GM23248 (cell line): Measurements from ENCODE around the gene HDAC7.

Experiments used
- EZH2 ChIP-seq: fragments of 200-600 bp; sonication (generic); IDR thresholded peaks from 2 replicates; pipeline ENCODE4 v1.6.1; 2018; ENCODE audit warnings: antibody characterized with exemption, mild to moderate bottlenecking; ENCODE audit not compliant: insufficient read depth, poor library complexity, severe bottlenecking
- EZH2phosphoT487 ChIP-seq: fragments of 200-600 bp; sonication (generic); IDR thresholded peaks from 2 replicates; pipeline ENCODE4 v1.6.1; 2018; ENCODE audit warnings: antibody characterized with exemption, moderate library complexity, mild to moderate bottlenecking, low read depth; ENCODE audit not compliant: insufficient read depth

DNA sequence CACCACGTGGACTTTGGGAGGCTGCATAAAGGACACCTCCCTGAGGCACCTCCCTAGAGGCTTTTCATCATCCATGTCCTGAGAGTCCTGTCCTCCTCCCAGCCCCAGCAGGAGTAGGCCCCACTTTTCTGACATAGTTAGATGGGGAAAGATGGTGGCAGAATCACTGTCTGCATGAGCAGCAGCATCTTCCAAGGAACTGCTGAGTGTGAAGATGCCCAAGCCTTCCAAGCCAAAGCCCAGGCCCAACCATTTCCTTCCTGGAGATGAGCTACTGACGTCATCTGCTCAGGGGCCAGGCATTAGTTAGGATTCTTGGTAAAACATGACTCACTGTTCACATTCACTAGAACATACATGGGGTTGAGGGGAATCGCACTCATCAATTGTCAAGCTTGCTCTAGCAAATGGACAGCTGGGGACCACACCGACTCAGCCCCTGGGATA lies 47.8 kb upstream of the HDAC7 start:
- TF ChIP-seq EZH2: no peak
- no peak for TF ChIP-seq EZH2phosphoT487
